Measurements from ENCODE around the gene USP37.

Gene USP37

DNA sequence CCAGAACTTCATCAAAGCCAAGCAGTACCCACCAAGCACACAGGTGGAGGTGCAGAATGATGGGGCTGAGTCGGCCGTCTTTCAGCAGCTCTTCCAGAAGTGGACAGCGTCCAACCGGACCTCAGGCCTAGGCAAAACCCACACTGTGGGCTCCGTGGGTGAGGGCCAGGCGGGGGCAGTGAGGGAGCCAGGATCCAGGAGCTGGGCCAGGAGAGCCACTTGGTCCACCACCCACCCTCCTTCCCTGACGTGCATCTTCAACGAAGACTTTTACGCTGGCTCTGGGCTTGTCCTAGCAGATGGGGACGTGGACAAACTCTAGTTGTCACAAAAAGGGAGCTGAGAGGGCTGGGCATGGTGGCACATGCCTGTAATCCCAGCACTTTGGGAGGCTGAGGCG, 137.4 kb downstream of the USP37 start:
- DNase-seq (ENCODE audit: low spot score), result no peak

DNA sequence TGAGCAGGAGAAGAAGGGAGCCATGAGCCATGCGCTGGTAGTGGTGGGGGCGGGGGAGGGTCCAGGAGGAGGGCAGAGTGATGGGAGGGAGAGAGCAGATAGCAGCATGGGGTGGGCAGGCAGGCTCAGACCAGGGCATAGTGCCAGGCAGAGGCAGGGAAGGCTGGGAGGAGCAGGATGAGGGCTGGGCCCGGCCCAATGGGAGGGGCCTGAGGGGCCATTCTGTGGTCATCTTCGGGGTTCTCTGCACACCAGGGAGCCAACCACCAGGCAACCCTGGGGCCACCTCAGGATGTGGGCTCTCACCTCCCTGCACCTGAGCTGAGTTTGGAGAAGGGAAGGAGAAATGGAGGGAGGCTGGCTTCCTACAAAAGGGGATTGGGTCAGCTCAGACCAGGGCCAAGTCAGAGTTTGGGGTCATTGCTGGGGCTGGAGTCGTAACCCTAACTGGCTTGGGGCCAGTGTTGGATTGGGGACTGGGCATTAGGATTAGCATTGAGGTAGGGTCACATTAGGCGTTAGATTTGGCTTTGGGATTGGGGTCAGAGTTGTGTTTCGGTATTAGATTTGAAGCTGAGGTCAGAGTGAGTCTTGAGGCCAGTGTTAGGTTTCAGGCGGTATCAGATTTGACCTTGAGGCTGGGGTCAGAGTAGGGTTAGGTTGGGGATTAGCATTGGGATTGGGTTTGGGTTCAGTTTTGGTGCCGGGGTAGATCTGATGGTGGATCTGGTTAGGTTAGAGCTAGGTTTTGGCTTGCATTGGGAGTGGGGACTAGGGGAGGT, 138.0 kb downstream of the USP37 start:
- no peak for DNase-seq (ENCODE audit: low spot score)

DNA sequence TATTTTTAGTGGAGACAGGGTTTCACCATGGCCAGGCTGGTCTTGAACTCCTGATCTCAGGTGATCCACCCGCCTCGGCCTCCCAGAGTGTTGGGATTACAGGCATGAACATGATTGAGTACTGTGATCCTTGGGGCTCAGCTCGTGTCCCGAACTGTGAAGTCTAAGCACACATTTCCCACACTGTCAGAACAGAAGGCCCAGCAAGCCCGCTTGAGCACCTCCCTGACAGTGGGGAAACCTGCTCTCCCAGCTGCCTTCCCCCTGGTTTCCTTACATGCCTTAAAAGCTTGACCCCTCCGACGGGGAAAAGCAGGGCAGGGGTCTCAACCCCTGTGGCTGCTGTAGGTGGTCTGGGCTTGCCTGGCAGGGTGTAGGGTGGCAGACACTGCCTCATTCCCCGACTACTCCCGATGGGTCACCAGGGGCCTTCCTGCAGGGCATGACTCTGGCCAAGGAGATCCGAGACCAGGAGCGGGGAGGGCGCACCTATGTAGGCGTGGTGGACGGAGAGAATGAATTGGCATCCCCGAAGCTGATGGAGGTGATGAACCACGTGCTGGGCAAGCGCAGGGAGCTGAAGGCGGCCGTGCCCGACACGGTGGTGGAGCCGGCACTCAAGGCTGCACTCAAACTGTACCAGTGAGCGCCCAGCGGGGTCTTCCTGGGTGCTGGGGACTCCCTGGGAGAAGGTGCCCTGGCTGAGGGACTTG, 139.1 kb downstream of the USP37 start:
- no peak for DNase-seq (ENCODE audit: low spot score)

DNA sequence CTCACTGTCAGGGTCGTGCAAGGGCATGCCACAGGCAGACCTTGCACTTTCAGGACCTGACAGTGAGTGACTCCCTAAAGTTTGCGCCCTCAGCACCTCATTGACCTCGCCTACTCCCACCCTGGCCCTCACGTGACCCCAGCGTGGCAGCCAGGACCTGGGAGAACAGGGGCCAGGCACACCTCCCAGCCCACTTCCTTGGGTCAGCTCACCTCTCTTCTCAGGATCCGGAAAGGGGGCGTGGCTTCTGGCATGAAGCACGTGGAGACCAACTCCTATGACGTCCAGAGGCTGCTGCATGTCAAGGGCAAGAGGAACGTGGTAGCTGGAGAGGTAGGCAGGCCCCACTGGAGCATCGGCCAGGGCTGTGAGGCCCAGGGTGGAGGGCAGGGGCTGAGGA, 140.4 kb downstream of the USP37 start:
- no peak for DNase-seq (ENCODE audit: low spot score)

DNA sequence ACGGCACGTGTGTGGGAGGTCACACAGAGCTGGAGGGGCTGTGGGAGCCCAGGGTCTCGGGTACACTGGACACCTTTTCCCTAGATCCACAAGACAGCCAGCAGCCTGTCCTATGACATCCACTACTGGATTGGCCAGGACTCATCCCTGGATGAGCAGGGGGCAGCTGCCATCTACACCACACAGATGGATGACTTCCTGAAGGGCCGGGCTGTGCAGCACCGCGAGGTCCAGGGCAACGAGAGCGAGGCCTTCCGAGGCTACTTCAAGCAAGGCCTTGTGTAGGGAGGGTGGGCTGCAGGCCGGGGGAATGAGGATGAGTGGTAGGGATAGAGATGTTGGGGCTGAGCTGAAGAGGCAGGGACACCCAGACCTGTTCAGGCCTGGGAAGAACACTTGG, 142.6 kb downstream of the USP37 start:
- no peak for DNase-seq (ENCODE audit: low spot score)

DNA sequence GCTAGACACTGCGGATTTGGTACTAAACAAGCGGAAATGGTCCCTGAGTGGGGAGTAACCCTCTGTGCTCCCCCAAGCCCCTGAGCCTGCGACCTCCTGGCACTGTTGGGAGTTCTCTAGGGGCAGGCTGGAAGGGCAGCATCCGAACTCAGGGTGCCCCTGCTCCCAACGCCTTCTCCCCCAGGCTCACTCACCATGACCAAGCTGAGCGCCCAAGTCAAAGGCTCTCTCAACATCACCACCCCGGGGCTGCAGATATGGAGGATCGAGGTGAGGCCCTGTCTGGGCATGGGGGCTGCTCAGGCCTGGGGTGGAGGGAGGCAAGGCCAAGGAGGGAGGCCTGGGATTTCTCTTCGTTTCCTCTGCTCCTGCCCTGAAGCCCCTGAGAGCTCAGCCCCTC, 144.6 kb downstream of the USP37 start:
- no peak for DNase-seq (ENCODE audit: low spot score)

DNA sequence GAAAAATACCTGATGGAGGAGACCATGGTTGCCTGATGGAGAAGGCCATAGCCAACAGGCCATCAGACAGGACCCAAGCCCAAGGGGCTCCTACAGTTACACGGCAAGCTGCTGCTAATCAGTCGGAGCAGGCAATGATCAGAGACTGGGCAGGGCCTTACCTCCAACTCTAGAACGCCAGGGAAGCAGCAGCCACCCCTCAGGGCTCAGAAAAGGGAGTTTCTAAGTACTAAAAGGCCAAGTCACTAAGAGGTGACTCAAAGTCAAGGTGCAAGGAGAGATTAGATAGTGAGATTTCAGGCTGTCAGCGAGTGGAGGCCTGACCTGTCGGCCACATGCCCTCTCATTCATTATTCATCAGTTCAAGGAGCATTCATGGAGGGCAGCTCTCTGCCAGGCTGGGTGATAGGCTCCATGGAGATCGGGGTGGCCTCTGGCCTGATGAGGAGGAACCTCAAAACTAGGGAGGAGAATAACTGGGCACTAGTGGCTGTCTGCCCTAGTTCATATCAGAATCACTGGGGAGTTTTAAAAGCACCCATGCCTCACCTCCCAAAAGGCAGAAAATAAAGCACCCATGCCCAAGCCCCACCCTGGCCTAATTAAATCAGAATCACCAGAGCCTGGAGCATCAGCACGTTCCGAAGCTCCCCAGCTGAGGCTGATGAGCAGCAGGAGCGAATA, 145.6 kb downstream of the USP37 start:
- DNase-seq (ENCODE audit: low spot score), result no peak

DNA sequence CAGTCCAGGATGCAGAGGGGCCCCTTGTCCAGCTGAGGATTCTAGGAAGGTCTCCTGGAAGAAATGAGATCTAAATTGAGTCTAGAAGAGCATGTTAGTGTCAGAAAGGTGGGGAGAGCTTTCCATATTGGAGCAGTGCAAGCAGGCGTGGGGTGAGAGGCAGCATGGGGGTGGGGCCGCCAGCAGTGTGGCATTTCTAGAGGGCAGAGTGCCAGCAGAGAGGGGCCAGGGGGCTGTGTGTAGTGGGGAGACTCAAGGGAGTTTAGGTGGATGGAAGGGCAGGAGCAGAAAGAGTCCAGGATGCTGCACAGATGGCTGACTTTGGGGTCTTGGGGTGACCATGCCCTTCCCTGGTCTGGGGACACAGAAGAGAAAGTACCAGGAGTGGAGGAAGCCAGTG, 147.1 kb downstream of the USP37 start:
- no peak for DNase-seq (ENCODE audit: low spot score)

DNA sequence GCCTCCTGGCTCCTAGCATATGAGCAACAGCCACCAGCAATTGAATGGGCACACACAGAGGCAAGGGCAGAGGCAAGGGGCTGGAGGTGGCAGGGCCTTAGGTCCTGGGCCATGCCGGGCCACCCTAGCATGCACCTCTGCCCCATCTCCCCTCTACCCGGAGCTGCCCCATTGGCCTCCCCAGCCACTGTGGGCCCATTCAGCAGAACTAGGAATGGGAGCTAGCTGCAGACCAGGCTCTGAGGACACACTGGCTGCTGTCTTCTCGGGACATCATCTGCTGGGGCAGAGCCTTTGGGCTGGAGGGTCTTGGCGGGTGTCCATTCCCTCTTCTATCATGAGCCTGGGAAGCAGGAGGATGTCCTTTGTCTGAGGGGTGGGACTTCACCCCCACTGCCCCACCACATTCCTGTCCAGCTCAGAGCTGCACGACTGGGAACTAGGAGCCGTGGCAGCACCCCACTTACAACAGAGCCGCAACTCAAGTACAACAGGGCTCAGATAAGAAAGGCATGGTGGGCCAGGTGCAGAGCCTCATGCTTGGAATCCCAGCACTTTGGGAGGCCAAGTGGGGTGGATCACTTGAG, 148.4 kb downstream of the USP37 start:
- DNase-seq (ENCODE audit: low spot score), result no peak

DNA sequence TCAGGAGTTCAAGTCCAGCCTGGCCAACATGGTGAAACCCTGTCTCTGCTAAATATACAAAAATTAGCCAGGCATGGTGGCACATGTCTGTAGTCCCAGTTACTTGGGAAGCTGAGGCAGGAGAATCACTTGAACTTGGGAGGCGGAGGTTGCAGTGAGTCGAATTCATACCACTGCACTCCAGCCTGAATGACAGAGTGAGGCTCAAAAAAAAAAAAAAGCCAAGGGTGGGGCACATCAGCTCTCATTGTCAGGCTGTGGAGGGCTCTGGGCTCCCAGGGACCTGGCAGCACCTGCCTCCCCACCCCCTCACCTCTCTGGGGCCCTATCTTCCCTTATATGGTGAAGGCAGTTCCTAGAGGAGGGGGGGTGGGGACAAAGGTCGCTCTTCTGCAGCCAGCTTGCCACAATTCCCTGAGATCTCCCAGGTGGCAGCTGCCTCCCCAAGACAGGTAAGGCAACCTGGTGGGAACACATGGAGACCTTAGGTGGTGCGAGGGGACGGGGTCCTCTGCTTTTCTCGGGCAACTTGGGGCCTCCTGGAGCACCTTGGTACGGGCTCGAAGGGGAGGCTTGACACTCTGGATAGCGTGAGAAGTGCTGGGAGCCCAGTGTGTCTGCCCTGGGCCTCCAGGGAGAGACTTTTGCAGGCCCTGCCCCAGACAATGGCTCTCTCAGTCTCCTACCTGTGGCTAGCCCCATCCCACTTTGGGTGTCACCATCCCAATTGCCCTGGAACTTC, 149.3 kb downstream of the USP37 start, which contains the start of gene VIL1:
Gene VIL1 (plus strand): TSS at position 407 of the 742 bp plus-strand sequence. CDS start 4,656 bp downstream, outside the sequence.
- DNase-seq (ENCODE audit: low spot score), result no peak

DNA sequence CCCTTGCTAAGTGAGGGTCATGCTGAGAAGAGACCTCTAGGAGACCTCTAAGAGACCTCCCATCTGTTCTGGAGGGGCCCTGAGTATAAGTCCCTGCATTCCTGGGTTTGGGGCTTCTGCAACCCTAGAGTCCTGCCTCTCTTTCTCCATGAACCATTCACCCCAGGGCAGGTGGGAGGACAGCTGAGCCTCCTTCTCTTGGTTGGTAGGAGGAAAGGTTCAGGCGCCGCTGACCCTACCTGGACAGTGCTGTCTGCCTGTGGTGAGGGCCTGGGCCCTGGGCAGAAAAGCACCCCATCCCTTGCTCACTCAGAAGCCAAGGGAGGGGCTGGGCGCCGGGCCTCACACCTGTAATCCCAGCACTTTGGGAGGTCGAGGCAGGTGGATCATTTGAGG, 149.8 kb downstream of the USP37 start:
- DNase-seq (ENCODE audit: low spot score), result no peak

DNA sequence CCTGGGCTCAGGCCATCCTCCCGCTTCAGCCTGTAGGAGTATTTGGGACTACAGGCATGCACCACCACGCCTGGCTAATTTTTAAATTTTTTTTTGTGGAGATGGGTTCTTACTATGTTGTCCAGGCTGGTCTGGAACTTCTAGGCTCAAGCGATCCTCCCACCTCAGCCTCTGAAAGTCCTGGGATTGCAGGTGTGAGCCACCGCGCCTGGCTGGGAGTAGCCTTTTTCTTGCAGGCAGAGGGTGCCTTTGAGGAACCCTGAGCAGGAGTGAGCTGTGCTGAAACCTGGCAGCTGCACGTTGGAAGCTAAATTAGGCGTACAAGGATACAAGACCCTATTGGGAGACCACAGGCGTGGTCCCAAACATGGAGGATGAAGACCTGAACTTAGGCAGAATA, 160.4 kb downstream of the USP37 start:
- DNase-seq (ENCODE audit: low spot score), result no peak

DNA sequence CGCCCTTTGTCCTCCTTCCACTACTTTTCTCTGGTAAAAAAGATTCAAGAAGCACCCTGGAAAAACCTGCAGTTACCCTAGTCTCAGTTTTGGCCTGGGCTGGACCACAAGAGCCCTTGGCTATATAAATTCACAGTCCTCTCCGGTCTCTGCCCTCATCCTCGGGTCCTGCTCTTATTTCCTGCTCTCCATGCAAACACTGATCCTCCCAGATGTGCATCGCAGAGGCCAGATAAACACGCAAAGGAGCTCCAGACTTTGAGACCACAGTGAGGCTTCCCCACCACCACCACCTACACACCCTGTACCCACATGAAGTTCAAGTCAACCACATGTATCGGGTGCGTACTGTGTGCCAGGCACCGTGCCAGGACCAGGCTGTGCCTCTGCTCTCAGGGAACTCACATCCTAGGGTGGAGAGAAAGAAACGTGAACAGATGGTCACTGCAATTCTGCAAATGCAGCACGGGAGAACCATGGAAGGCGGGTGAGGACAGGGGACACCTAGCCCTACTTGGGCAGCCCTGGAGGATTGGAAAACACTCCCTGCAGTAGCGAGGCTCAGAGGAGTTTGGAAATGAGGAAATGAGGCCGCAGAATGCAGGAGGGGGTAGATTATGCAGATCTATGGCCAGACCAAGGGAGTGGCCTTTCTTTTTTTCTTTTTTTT, 161.1 kb downstream of the USP37 start:
- no peak for DNase-seq (ENCODE audit: low spot score)

DNA sequence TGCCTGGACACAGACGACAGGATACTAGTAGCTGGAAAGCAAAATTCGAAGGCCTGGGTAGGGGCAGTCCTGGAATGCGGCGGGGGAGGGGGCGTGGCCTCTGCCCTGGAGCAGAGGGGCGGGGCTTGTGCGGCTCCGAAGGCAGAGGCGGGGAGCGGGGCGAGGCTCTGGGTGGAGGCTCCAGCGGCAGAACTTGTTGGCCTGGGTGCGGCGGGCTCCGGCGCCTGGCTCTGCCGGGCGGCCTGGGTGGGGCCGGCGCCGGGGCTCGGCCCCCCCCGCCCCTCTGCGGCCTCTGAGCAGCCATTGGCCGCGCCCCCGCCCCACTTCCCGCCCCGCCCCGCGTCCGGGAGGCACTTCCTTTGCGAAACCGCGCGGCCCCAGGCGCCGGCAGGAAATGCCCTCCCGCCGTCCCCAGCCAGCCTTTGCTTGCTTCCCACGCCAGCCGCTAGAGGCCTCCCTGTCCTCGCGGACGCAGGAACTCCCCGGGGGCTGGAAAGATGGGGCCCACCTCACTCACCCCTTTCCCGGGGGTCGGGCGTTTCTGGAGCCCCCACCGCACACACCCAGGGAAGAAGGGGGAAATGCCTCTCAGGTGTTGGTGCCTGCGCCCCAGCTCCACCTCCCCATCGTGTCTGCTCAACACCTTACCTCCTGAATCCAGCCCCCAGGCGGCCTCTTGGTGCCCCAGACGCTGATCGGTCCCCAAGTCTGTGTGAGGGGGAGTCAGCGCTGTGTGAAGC, 161.8 kb downstream of the USP37 start:
- peak; percentile 98 for DNase-seq (ENCODE audit: low spot score)

DNA sequence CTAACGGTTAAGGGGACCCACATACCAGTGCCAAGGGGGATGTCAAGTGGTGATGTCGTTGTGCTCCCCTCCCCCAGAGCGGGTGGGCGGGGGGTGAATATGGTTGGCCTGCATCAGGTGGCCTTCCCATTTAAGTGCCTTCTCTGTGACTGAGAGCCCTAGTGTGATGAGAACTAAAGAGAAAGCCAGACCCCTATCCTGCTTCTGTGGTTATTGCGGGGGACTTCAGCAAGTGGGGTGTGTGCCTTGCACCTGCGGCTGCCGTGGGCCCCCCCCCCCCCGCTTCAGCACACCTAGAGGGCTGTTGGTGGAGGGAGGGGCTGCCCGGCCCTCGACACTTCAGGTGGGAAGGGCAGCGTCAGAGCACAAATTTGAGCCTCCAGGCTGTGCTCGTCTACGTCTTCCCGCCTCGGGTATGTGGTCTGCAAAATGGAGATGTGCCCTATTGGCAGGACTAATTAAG, 162.4 kb downstream of the USP37 start:
- no peak for DNase-seq (ENCODE audit: low spot score)

DNA sequence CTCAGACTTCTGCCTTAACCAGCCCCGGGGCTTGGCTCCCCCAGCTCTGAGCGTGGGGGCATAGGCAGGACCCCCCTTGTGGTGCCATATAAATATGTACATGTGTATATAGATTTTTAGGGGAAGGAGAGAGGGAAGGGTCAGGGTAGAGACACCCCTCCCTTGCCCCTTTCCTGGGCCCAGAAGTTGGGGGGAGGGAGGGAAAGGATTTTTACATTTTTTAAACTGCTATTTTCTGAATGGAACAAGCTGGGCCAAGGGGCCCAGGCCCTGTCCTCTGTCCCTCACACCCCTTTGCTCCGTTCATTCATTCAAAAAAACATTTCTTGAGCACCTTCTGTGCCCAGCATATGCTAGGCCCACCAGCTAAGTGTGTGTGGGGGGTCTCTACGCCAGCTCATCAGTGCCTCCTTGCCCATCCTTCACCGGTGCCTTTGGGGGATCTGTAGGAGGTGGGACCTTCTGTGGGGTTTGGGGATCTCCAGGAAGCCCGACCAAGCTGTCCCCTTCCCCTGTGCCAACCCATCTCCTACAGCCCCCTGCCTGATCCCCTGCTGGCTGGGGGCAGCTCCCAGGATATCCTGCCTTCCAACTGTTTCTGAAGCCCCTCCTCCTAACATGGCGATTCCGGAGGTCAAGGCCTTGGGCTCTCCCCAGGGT, 162.9 kb downstream of the USP37 start:
- no peak for DNase-seq (ENCODE audit: low spot score)

DNA sequence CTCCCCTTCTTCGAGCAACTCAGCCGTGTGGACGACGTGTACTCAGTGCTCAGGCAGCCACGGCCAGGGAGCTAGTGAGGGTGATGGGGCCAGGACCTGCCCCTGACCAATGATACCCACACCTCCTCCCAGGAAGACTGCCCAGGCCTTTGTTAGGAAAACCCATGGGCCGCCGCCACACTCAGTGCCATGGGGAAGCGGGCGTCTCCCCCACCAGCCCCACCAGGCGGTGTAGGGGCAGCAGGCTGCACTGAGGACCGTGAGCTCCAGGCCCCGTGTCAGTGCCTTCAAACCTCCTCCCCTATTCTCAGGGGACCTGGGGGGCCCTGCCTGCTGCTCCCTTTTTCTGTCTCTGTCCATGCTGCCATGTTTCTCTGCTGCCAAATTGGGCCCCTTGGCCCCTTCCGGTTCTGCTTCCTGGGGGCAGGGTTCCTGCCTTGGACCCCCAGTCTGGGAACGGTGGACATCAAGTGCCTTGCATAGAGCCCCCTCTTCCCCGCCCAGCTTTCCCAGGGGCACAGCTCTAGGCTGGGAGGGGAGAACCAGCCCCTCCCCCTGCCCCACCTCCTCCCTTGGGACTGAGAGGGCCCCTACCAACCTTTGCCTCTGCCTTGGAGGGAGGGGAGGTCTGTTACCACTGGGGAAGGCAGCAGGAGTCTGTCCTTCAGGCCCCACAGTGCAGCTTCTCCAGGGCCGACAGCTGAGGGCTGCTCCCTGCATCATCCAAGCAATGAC, 163.6 kb downstream of the USP37 start:
- DNase-seq (ENCODE audit: low spot score), result no peak

DNA sequence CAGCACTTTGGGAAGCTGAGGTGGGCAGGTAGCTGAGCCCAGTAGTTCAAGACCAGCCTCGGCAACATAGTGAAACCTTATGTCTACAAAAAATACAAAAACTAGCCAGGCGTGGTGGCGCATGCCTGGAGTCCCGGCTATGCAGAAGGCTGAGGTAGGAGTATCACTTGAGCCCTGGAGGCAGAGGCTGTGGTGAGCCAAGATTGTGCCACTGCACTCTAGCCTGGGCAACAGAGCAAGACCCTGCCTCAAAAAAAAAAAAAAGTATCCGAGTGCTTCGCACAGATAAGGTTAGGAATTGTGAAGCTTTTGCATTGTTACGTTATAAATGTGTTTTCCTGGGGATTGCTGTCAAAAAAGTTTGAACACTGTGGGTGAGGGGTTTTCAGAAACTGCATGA, 164.3 kb downstream of the USP37 start:
- no peak for DNase-seq (ENCODE audit: low spot score)

DNA sequence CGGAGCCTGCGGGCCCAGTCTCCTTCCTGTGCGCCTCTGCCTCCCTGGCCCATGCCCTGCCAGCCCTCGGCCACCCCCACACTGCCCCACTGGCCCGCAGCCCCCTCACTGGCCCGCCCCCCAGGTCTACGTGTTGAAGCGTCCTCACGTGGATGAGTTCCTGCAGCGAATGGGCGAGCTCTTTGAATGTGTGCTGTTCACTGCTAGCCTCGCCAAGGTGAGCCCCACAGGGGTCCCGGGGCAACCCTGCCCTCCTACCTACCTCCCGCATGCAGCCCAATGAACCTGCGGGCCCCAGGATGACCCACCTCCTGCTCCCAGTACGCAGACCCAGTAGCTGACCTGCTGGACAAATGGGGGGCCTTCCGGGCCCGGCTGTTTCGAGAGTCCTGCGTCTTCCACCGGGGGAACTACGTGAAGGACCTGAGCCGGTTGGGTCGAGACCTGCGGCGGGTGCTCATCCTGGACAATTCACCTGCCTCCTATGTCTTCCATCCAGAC, 165.2 kb downstream of the USP37 start:
- DNase-seq (ENCODE audit: low spot score), result no peak

Measured in AG08396 (cell line).